ENCODE measurements around the gene CCDC87. TPM values are rescaled to one million over a fixed set of nuclear protein-coding genes. Genes with fewer than 3 reads are reported as not detected.

Gene CCDC87
- total and polyA plus RNA-seq, 2 experiments from 2014 or later = 0.39 to 1.2 TPM

DNA sequence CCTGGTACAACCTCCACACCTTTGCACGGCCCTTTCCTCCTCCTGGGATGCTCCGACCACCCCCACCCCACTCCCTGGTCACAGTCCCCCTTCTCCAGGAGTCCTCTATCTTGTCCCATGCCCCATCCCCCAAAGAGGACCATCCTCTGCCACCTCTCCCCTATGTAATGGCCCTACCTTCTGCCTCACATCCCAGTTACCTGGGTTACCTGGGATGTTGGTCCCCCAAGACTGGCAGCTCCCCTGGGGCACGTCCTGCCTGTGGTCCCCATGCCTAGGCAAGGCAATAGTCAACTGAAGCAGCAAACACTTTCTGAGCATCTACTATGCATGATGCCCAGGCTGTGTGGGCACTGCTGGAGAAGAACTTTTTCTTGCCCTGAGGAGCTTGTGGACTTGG, 37.4 kb downstream of the CCDC87 start:
- DNase-seq (ENCODE audit: low spot score) (no peak), ATAC-seq (no peak)
- no peaks in the 10 kb centered on the region; the same call in 2 of the 3 replicates for H3K4me1 Mint-ChIP-seq
- TF ChIP-seq EZH2 (IDR thresholded peaks at IDR 0.05; ENCODE audit: low read depth, unreplicated experiment) (no peak), JUNB (IDR thresholded peaks at IDR 0.05; ENCODE audit: unreplicated experiment) (no peak), CREB1 (CRISPR knock-in tag; IDR thresholded peaks at IDR 0.05; ENCODE audit: low read depth) (no peak), EZH2phosphoT487 (IDR thresholded peaks at IDR 0.05; ENCODE audit: unreplicated experiment) (no peak), ZNF114 (CRISPR knock-in tag; IDR thresholded peaks at IDR 0.05) (no peak), ZNF331 (CRISPR knock-in tag; IDR thresholded peaks at IDR 0.05; ENCODE audit: low read depth) (no peak)
- TF ChIP-seq, protein P1, sequence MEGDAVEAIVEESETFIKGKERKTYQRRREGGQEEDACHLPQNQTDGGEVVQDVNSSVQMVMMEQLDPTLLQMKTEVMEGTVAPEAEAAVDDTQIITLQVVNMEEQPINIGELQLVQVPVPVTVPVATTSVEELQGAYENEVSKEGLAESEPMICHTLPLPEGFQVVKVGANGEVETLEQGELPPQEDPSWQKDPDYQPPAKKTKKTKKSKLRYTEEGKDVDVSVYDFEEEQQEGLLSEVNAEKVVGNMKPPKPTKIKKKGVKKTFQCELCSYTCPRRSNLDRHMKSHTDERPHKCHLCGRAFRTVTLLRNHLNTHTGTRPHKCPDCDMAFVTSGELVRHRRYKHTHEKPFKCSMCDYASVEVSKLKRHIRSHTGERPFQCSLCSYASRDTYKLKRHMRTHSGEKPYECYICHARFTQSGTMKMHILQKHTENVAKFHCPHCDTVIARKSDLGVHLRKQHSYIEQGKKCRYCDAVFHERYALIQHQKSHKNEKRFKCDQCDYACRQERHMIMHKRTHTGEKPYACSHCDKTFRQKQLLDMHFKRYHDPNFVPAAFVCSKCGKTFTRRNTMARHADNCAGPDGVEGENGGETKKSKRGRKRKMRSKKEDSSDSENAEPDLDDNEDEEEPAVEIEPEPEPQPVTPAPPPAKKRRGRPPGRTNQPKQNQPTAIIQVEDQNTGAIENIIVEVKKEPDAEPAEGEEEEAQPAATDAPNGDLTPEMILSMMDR (conservative IDR thresholded peaks at IDR 0.05; ENCODE audit: low read depth in 2 of 2) = no peak
- TF ChIP-seq, protein P2, sequence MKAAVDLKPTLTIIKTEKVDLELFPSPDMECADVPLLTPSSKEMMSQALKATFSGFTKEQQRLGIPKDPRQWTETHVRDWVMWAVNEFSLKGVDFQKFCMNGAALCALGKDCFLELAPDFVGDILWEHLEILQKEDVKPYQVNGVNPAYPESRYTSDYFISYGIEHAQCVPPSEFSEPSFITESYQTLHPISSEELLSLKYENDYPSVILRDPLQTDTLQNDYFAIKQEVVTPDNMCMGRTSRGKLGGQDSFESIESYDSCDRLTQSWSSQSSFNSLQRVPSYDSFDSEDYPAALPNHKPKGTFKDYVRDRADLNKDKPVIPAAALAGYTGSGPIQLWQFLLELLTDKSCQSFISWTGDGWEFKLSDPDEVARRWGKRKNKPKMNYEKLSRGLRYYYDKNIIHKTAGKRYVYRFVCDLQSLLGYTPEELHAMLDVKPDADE (IDR thresholded peaks at IDR 0.05) = no peak
- TF ChIP-seq, protein P3, sequence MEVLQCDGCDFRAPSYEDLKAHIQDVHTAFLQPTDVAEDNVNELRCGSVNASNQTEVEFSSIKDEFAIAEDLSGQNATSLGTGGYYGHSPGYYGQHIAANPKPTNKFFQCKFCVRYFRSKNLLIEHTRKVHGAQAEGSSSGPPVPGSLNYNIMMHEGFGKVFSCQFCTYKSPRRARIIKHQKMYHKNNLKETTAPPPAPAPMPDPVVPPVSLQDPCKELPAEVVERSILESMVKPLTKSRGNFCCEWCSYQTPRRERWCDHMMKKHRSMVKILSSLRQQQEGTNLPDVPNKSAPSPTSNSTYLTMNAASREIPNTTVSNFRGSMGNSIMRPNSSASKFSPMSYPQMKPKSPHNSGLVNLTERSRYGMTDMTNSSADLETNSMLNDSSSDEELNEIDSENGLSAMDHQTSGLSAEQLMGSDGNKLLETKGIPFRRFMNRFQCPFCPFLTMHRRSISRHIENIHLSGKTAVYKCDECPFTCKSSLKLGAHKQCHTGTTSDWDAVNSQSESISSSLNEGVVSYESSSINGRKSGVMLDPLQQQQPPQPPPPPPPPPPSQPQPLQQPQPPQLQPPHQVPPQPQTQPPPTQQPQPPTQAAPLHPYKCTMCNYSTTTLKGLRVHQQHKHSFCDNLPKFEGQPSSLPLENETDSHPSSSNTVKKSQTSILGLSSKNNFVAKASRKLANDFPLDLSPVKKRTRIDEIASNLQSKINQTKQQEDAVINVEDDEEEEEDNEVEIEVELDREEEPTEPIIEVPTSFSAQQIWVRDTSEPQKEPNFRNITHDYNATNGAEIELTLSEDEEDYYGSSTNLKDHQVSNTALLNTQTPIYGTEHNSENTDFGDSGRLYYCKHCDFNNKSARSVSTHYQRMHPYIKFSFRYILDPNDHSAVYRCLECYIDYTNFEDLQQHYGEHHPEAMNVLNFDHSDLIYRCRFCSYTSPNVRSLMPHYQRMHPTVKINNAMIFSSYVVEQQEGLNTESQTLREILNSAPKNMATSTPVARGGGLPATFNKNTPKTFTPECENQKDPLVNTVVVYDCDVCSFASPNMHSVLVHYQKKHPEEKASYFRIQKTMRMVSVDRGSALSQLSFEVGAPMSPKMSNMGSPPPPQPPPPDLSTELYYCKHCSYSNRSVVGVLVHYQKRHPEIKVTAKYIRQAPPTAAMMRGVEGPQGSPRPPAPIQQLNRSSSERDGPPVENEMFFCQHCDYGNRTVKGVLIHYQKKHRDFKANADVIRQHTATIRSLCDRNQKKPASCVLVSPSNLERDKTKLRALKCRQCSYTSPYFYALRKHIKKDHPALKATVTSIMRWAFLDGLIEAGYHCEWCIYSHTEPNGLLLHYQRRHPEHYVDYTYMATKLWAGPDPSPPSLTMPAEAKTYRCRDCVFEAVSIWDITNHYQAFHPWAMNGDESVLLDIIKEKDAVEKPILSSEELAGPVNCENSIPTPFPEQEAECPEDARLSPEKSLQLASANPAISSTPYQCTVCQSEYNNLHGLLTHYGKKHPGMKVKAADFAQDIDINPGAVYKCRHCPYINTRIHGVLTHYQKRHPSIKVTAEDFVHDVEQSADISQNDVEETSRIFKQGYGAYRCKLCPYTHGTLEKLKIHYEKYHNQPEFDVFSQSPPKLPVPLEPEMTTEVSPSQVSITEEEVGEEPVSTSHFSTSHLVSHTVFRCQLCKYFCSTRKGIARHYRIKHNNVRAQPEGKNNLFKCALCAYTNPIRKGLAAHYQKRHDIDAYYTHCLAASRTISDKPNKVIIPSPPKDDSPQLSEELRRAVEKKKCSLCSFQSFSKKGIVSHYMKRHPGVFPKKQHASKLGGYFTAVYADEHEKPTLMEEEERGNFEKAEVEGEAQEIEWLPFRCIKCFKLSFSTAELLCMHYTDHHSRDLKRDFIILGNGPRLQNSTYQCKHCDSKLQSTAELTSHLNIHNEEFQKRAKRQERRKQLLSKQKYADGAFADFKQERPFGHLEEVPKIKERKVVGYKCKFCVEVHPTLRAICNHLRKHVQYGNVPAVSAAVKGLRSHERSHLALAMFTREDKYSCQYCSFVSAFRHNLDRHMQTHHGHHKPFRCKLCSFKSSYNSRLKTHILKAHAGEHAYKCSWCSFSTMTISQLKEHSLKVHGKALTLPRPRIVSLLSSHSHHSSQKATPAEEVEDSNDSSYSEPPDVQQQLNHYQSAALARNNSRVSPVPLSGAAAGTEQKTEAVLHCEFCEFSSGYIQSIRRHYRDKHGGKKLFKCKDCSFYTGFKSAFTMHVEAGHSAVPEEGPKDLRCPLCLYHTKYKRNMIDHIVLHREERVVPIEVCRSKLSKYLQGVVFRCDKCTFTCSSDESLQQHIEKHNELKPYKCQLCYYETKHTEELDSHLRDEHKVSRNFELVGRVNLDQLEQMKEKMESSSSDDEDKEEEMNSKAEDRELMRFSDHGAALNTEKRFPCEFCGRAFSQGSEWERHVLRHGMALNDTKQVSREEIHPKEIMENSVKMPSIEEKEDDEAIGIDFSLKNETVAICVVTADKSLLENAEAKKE (CRISPR knock-in tag; IDR thresholded peaks at IDR 0.05) = no peak
- TF ChIP-seq, protein P4, sequence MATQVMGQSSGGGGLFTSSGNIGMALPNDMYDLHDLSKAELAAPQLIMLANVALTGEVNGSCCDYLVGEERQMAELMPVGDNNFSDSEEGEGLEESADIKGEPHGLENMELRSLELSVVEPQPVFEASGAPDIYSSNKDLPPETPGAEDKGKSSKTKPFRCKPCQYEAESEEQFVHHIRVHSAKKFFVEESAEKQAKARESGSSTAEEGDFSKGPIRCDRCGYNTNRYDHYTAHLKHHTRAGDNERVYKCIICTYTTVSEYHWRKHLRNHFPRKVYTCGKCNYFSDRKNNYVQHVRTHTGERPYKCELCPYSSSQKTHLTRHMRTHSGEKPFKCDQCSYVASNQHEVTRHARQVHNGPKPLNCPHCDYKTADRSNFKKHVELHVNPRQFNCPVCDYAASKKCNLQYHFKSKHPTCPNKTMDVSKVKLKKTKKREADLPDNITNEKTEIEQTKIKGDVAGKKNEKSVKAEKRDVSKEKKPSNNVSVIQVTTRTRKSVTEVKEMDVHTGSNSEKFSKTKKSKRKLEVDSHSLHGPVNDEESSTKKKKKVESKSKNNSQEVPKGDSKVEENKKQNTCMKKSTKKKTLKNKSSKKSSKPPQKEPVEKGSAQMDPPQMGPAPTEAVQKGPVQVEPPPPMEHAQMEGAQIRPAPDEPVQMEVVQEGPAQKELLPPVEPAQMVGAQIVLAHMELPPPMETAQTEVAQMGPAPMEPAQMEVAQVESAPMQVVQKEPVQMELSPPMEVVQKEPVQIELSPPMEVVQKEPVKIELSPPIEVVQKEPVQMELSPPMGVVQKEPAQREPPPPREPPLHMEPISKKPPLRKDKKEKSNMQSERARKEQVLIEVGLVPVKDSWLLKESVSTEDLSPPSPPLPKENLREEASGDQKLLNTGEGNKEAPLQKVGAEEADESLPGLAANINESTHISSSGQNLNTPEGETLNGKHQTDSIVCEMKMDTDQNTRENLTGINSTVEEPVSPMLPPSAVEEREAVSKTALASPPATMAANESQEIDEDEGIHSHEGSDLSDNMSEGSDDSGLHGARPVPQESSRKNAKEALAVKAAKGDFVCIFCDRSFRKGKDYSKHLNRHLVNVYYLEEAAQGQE (IDR thresholded peaks at IDR 0.05; ENCODE audit: unreplicated experiment) = no peak
- no peak overlapping the region for H3K27ac ChIP-seq (ENCODE audit: low read depth)
- no peaks in the 10 kb centered on the region for H3K36me3 ChIP-seq (ENCODE audit: insufficient read depth)
- H3K79me2 ChIP-seq (replicated peaks; ENCODE audit: insufficient read depth) = no peaks in the 10 kb centered on the region
- peaks cover 14% of the 10 kb centered on the region for H3K27me3 Mint-ChIP-seq (ENCODE audit: insufficient read depth, low read depth, poor library complexity)
- H3K4me2 ChIP-seq = no peak overlapping the region
- no peak overlapping the region for H3K4me3 Mint-ChIP-seq
- H3K36me3 Mint-ChIP-seq (ENCODE audit: low read depth) = peaks cover 8% of the 10 kb centered on the region
- H3K4me1 ChIP-seq (ENCODE audit: insufficient read depth) = 0 out of 2 replicates have a peak, but pooled peaks cover 4% of the 10 kb centered on the region
- no peaks in the 10 kb centered on the region for H3K9me3 Mint-ChIP-seq
- no peak overlapping the region for H3K4me3 ChIP-seq
- H3K27ac Mint-ChIP-seq = no peak overlapping the region
- no peaks in the 10 kb centered on the region for H3K27me3 ChIP-seq (ENCODE audit: insufficient read depth)
- H3F3A ChIP-seq (replicated peaks; ENCODE audit: low read depth) = 0 out of 2 replicates have a peak, but pooled peaks cover 3% of the 10 kb centered on the region
- no peak overlapping the region for H2AFZ ChIP-seq
- no peaks in the 10 kb centered on the region for H4K20me1 ChIP-seq (replicated peaks; ENCODE audit: insufficient read depth)
- no peaks in the 10 kb centered on the region for H3K9me2 ChIP-seq (ENCODE audit: insufficient read depth)
